ENCODE measurements around the gene DENND1C. TPM values are rescaled to one million over a fixed set of nuclear protein-coding genes. Genes with fewer than 3 reads are reported as not detected.

DENND1C gene
- total RNA-seq, 2 experiments from 2014 or later, result 94.1 to 97.5 TPM

DNA sequence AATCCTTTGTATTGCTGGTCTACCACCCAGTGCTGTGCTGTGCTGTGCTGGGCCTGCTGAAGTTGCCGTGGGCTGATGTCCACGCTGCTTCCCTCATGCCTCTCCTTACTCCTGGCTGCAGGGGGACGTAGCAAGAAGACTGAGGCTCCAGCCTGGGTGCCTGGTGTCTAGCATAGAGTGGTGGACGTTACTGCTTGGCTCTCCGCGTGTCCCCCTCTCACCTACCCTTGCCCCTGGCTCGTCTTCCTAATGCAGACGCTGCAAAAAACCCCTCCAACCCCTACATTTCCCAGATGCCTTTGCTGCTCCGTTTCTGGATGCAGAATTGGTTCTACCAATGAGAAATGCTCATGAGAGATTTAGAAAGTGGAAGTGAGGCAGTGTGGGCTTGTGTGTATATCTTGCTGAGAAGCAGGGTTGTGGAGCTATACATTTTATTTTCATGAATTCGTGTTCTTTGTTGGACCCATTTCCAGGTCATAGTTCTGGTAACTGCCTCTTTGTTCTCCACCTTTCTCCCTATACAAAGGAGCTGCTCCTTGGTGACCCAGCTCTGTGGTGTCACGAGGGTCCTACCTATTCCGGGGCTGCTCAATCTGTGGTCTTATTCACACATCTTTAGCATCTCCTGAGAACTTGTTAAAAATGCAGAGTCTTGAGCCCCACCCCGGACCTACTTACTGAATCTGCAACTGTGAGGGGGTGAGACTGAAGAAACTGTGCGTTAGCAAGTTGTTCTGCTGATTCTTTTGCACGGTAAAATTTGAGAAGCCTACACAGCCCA, 7.9 kb upstream of the DENND1C start:
- peaks cover 12% of the 10 kb centered on the region for H3K4me1 Mint-ChIP-seq (ENCODE audit: low read depth)
- peaks cover 4% of the 10 kb centered on the region for H3K9me3 Mint-ChIP-seq (ENCODE audit: insufficient read depth)
- POLR2A ChIA-PET, result interaction anchor here (1.4 kb wide), 1 partner anchor 8 kb away, joined by 10 read pairs; the partner anchor contains the start of gene DENND1C
- CTCF ChIA-PET, result interaction anchor here (1.0 to 1.4 kb wide), 3 partner anchors 8 to 16 kb away, joined by 3 to 4 read pairs (median 3); partner anchors contain the start of gene DENND1C
- H3K36me3 Mint-ChIP-seq (ENCODE audit: low read depth), result no peaks in the 10 kb centered on the region
- peak overlapping the region; percentile 63 for H3K4me3 Mint-ChIP-seq
- no peak for DNase-seq
- no peaks in the 10 kb centered on the region for H3K27me3 Mint-ChIP-seq (ENCODE audit: low read depth)
- H3K27ac Mint-ChIP-seq, result peak overlapping the region; percentile 73
- peak; percentile 86 for ATAC-seq

DNA sequence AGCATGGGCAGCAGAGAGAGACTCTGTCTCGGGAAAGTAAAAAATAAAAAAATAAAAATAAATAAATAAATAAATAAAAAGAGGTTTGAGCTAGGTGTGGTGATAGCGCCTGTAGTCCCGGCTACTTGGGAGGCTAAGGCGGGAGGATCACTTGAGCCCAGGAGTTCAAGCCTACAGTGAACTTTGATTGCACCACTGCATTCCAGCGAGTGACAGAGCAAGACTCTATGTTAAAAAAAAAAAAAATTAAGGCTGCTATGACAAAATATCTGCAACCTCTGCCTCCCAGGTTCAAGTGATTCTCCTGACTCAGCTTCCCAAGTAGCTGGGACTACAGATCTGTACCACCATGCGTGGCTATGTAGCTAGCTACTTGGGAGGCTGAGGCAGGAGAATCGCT, 3.2 kb upstream of the DENND1C start:
- H3K4me3 Mint-ChIP-seq, result no peak overlapping the region
- ATAC-seq (no peak), DNase-seq (no peak)
- ChIA-PET POLR2A (no interaction called here), CTCF (interaction anchor here (1.2 kb wide), 1 partner anchor 16 kb away, joined by 3 read pairs; no protein-coding TSS in a partner anchor)
- peaks cover 4% of the 10 kb centered on the region for H3K36me3 Mint-ChIP-seq (ENCODE audit: low read depth)
- no peaks in the 10 kb centered on the region for H3K27me3 Mint-ChIP-seq (ENCODE audit: low read depth)
- H3K9me3 Mint-ChIP-seq (ENCODE audit: insufficient read depth), result no peaks in the 10 kb centered on the region
- H3K27ac Mint-ChIP-seq, result no peak overlapping the region
- peaks cover 39% of the 10 kb centered on the region for H3K4me1 Mint-ChIP-seq (ENCODE audit: low read depth)

DNA sequence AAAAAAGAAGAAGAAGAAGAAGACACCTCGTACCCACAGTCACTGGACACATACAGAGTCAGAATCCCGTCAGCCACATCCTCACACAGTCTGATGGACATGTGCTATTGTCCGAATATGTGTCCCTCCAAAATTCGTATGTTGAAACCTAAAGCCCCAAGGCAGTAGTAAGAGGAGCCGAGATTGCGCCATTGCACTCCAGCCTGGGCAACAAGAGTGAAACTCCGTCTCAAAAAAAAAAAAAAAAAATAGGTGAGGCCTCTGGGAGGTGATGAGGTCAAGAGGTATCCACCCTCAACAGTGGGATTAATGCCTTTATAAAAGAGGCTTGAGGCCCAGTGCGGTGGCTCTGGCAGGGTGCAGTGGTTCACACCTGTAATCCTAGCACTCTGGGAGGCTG, 2.6 kb upstream of the DENND1C start:
- H3K4me1 Mint-ChIP-seq (ENCODE audit: low read depth), result peaks cover 38% of the 10 kb centered on the region
- H3K36me3 Mint-ChIP-seq (ENCODE audit: low read depth), result peaks cover 4% of the 10 kb centered on the region
- H3K27me3 Mint-ChIP-seq (ENCODE audit: low read depth), result no peaks in the 10 kb centered on the region
- CTCF ChIA-PET, result interaction anchor here (1.2 kb wide), 1 partner anchor 16 kb away, joined by 3 read pairs; no protein-coding TSS in a partner anchor
- DNase-seq (no peak), ATAC-seq (no peak)
- H3K9me3 Mint-ChIP-seq (ENCODE audit: insufficient read depth), result no peaks in the 10 kb centered on the region
- POLR2A ChIA-PET, result no interaction called here
- no peak overlapping the region for H3K4me3 Mint-ChIP-seq
- no peak overlapping the region for H3K27ac Mint-ChIP-seq

DNA sequence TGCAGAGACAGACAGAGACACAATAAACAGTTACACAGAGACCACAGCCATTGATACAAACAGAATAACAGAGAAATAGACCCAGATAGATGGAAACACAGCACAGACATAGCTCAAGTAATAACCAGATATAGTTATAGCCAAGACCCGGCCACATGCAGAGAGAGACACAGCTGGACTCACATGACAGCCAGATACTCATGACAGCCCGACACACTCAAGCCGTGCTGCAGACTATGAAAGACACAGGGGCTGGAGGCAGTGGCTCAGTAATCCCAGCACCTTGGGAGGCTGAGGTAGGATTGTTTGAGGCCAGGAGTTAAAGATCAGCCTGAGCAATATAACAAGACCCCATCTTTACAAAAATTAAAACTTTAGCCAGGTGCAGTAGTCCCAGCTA, 1.6 kb upstream of the DENND1C start:
- no peak overlapping the region for H3K4me3 Mint-ChIP-seq

DNA sequence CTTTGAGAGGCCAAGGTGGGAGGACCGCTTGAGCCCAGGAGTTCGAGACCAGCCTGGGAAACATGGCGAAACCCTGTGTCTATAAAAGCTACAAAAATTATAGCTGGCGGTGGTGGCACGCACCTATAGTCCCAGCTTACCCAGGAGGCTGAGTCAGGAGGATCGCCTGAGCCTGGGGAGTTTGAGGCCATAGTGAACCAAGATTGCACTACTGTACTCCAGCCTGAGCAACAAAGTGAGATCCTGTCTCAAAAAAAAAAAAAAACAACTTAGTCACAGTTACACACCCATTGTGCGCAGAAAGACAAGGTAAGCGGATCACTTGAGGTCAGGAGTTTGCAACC, 728 bp upstream of the DENND1C start:
- DNase-seq (no peak), ATAC-seq (no peak)
- ChIA-PET CTCF (interaction anchor here (1.8 to 3.2 kb wide), 3 partner anchors 9 to 34 kb away, joined by 4 to 19 read pairs (median 10); no protein-coding TSS in a partner anchor), POLR2A (interaction anchor here (0.6 to 2.2 kb wide), 9 partner anchors 9 to 331 kb away, joined by 3 to 17 read pairs (median 9); partner anchors contain the start of genes ALKBH7, KHSRP and SLC25A23)
- Mint-ChIP-seq H3K4me1 (ENCODE audit: low read depth) (peaks cover 37% of the 10 kb centered on the region), H3K9me3 (ENCODE audit: insufficient read depth) (no peaks in the 10 kb centered on the region), H3K4me3 (peak overlapping the region; percentile 95), H3K27ac (peak overlapping the region; percentile 97), H3K36me3 (ENCODE audit: low read depth) (peaks cover 6% of the 10 kb centered on the region), H3K27me3 (ENCODE audit: low read depth) (no peaks in the 10 kb centered on the region)

More for the DNA sequence above, 1.6 kb upstream of the DENND1C start:
- H3K36me3 Mint-ChIP-seq (ENCODE audit: low read depth), result peaks cover 4% of the 10 kb centered on the region
- no peaks in the 10 kb centered on the region for H3K9me3 Mint-ChIP-seq (ENCODE audit: insufficient read depth)
- peaks cover 37% of the 10 kb centered on the region for H3K4me1 Mint-ChIP-seq (ENCODE audit: low read depth)
- DNase-seq, result no peak
- POLR2A ChIA-PET, result no interaction called here
- peak overlapping the region; percentile 5 for H3K27ac Mint-ChIP-seq
- no peak for ATAC-seq
- CTCF ChIA-PET, result interaction anchor here (2.0 to 3.2 kb wide), 2 partner anchors 22 to 33 kb away, joined by 10 to 19 read pairs; no protein-coding TSS in a partner anchor
- no peaks in the 10 kb centered on the region for H3K27me3 Mint-ChIP-seq (ENCODE audit: low read depth)

DNA sequence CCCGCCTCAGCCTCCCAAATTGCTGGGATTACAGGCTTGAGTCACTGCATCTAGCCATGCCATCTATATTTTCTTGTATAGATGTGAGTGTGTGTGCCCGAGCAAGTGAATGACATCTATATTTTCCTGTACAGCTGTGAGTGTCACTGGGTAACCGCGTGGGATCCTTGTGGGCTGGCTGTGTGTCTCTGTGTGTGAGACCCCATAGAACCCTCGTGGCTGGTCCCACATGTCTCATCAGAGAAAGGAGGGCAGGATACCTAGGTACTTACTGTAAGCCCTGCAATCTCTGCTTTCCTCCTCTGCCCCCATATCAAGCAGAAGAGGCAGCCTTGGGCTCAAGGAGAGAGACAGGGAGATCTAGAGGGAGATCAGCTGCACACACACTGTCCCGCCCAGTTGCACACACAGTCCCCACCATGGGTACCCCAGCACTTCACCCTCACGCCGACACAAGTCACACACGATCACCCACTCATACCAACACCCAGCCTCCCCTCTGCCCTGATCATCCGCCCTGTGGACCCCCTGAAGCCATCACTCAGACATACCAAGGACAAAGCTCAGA, 655 bp downstream of the DENND1C start:
- Mint-ChIP-seq H3K36me3 (ENCODE audit: low read depth) (peaks cover 18% of the 10 kb centered on the region), H3K27me3 (ENCODE audit: low read depth) (no peaks in the 10 kb centered on the region), H3K27ac (peak overlapping the region; percentile 97), H3K4me3 (peak overlapping the region; percentile 95), H3K4me1 (ENCODE audit: low read depth) (peaks cover 37% of the 10 kb centered on the region), H3K9me3 (ENCODE audit: insufficient read depth) (no peaks in the 10 kb centered on the region)
- ChIA-PET POLR2A (interaction anchor here (0.6 to 2.2 kb wide), 19 partner anchors 8 to 174 kb away, joined by 3 to 17 read pairs (median 6); partner anchors contain the start of genes ALKBH7, KHSRP, SLC25A23 and TNFSF9), CTCF (interaction anchor here (0.8 to 3.2 kb wide), 17 partner anchors 9 to 677 kb away, joined by 3 to 19 read pairs (median 4); partner anchors contain the start of genes CLPP, KHSRP and VAV1)
- ATAC-seq, result peak; percentile 35
- DNase-seq, result peak; percentile 50

DNA sequence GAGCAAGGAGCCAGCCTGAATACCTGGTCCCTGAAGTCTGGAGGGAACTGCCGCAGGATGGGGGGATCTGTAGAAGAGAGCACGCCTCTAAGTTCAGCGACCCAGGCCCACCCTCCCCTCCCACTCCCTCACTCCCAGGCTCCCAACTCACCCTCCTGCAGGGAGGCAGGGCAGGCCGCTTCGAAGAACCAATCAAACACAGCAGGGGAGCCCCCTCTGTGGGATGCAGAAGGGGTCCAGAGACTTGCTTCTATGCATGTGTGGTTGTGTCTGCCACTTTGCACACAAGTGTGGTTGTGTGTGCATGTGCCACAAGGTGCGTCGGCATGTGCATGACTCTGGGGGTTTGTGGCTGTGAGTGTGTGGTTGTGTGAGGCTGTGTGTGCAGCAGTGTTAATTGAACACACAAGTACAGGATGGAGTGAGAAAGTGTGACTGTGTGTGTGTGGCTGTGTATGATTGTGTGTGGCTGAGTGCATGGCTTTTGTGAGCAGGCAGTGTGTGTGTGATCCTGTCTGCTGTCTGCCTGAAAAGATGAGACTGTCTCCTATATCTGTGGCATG, 1.7 kb downstream of the DENND1C start:
- CTCF ChIA-PET, result interaction anchor here (1.6 to 1.8 kb wide), 2 partner anchors 32 to 54 kb away, joined by 5 to 7 read pairs; partner anchors contain the start of gene KHSRP
- Mint-ChIP-seq H3K27ac (peak overlapping the region; percentile 97), H3K9me3 (ENCODE audit: insufficient read depth) (no peaks in the 10 kb centered on the region), H3K4me3 (peak overlapping the region; percentile 95), H3K4me1 (ENCODE audit: low read depth) (peaks cover 37% of the 10 kb centered on the region), H3K36me3 (ENCODE audit: low read depth) (peaks cover 24% of the 10 kb centered on the region), H3K27me3 (ENCODE audit: low read depth) (no peaks in the 10 kb centered on the region)
- ATAC-seq, result no peak
- no peak for DNase-seq
- POLR2A ChIA-PET, result interaction anchor here (0.5 to 1.5 kb wide), 3 partner anchors 11 to 401 kb away, joined by 3 to 5 read pairs (median 4); no protein-coding TSS in a partner anchor

DNA sequence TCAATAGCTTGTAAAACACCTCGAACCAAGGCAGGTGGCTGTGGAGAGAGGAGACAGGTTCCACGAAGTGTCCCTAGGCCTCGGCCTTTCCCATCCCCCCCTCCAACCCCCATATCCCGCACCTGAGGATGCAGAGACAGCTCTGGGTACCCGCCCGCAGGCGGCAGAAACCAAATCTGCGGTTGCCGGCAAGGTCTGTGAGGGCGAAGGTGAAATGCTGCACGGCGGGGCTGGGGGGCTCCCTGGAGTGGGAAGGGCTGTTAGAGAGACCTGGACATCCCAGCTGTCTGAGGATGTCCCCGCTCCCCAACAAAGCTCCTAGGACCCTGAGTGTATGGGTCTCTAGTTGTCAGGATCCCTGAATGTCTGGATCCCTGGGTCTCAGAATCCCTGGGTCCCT, 2.8 kb downstream of the DENND1C start:
- Mint-ChIP-seq H3K4me1 (ENCODE audit: low read depth) (peaks cover 36% of the 10 kb centered on the region), H3K9me3 (ENCODE audit: insufficient read depth) (no peaks in the 10 kb centered on the region), H3K27me3 (ENCODE audit: low read depth) (no peaks in the 10 kb centered on the region), H3K36me3 (ENCODE audit: low read depth) (peaks cover 29% of the 10 kb centered on the region), H3K27ac (no peak overlapping the region), H3K4me3 (no peak overlapping the region)
- DNase-seq, result no peak
- ChIA-PET POLR2A (no interaction called here), CTCF (no interaction called here)
- ATAC-seq, result no peak

DNA sequence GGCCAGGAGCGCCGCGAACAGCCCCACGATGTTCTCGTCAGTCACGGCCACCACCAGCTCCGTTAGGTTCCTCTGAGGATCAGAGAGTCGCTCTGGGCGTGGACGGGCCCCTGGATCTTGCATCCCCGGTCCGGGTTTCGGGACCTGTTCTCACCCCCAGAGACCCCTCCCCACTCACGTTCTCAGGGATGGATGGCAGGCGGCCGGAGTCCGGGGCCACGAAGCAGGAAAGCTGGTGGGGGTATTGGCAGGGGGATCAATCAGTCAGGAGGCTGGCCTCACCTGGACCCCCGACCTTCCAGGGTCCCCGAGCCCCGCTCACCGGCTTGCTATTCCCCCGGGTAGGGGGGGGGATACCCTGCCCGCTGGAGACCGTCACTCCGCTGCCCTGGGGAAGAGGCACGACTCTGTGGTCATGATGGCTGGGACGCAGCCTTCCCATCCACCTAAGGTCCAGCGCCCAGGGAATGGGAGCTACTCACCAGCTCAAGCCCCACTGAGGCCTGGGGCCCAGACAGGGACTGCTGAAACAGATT, 4.6 kb downstream of the DENND1C start:
- Mint-ChIP-seq H3K9me3 (ENCODE audit: insufficient read depth) (no peaks in the 10 kb centered on the region), H3K4me1 (ENCODE audit: low read depth) (peaks cover 20% of the 10 kb centered on the region), H3K27me3 (ENCODE audit: low read depth) (no peaks in the 10 kb centered on the region), H3K36me3 (ENCODE audit: low read depth) (peaks cover 31% of the 10 kb centered on the region), H3K27ac (no peak overlapping the region), H3K4me3 (no peak overlapping the region)
- ChIA-PET CTCF (no interaction called here), POLR2A (no interaction called here)
- DNase-seq, result no peak
- no peak for ATAC-seq

DNA sequence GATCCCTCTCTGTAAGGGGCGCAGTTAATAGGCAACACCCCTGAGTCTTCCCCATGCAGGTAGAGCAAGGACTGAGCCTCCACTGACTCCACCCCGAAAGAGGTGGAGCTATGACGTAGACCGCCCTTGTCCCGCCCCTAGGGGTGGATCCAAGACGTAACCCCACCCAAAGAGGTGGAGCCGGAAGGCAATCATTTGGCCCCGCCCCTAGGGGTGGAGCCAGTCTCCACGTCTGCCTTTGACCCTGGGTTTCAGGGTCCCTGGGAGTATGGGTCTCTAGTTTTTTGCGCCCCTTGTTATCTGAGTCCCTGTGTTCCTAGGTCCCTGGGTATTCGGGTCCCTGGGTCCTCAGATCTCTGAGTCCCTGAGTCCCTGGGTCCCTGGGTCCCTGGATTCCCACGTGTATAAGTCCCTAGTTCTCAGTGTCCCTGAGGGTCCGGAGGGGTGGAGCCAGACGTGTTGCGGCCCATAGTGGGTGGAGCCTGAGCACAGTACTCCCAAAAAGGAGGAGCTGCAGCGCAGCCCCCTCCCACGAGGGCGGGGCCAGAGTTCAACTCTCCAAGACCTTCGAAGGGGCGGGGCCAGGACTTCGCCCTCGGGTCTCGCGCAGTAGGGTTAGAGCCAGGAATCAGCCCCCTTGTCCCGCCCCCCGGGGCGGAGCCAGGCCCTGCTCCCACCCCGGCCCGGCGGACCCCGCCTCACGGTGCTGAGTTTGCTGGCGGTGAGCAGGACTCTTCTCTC, 5.3 kb downstream of the DENND1C start:
- H3K4me1 Mint-ChIP-seq (ENCODE audit: low read depth), result peaks cover 17% of the 10 kb centered on the region
- H3K4me3 Mint-ChIP-seq, result no peak overlapping the region
- H3K27me3 Mint-ChIP-seq (ENCODE audit: low read depth), result no peaks in the 10 kb centered on the region
- CTCF ChIA-PET, result no interaction called here
- H3K9me3 Mint-ChIP-seq (ENCODE audit: insufficient read depth), result no peaks in the 10 kb centered on the region
- POLR2A ChIA-PET, result no interaction called here
- peak; percentile 88 for ATAC-seq
- no peak overlapping the region for H3K27ac Mint-ChIP-seq
- peak; percentile 66 for DNase-seq
- peaks cover 31% of the 10 kb centered on the region for H3K36me3 Mint-ChIP-seq (ENCODE audit: low read depth)
